ENCODE measurements around the gene GAB2.

GAB2 gene

DNA sequence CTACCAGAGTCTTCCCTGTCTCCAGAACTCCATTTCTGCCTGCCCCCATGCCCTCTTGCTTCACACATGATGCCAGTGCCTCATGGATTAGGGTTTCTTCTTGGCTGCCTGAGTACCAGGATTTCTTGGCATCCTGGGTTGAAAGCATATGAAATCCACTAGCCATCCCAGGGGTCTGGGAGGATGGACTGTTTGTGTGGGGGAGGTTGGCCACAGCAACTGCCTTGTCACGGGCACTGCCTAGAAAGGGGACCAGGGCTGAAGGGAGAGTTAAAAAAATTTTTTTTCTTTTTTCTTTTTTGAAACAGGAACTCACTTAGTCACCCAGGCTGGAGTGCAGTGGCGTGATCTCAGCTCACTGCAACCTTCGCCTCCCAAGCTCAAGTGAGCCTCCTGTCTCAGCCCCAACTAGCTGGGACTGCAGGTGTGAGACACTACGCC lies 224.7 kb downstream of the GAB2 start:
- no peaks in the 10 kb centered on the region for H3K36me3 ChIP-seq (replicated peaks)
- no peak for DNase-seq (ENCODE audit: low spot score in 2 of 2)
- in situ Hi-C loops (cut with MboI; ENCODE audit: low sequenced_read_pairs): no loop called here

DNA sequence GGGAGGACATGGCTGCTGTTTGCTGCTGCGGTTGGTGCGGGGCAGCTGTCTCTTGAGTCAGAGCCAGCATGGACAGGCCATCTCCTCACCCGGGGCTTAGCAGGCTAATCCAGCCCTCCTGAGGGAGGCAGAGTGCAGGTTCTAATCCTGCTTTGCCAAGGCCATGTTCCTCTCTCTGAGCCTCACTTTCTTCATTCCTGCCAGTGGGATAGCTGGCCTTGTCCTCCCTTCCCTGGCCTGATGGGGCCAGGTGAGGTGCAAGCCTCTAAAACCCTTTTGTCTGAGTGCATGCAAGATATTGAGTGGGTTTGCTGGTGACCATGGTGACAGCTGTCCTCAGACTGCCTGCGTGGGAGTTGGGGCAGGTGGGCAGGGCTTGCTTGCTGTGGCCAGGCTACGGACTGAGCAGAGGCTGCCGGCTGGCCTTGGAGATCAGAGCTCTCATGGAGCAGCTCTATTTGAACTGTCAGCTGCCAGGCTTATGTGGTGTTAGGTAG lies 225.3 kb downstream of the GAB2 start:
- DNase-seq (ENCODE audit: low spot score in 2 of 2): no peak
- Histone ChIP-seq H3K4me1 (peaks cover 4% of the 10 kb centered on the region), H3K36me3 (replicated peaks) (no peaks in the 10 kb centered on the region), H3K9me3 (no peaks in the 10 kb centered on the region), H3K27me3 (ENCODE audit: low read depth) (no peaks in the 10 kb centered on the region), H3K4me3 (no peak overlapping the region)
- in situ Hi-C loops (cut with MboI; ENCODE audit: low sequenced_read_pairs): no loop called here

More for the DNA sequence above, 224.7 kb downstream of the GAB2 start:
- H3K4me1 ChIP-seq: no peaks in the 10 kb centered on the region; the same call in 1 of the 2 replicates
- H3K9me3 ChIP-seq: no peaks in the 10 kb centered on the region
- no peak overlapping the region for H3K4me3 ChIP-seq
- no peaks in the 10 kb centered on the region for H3K27me3 ChIP-seq (ENCODE audit: low read depth)

DNA sequence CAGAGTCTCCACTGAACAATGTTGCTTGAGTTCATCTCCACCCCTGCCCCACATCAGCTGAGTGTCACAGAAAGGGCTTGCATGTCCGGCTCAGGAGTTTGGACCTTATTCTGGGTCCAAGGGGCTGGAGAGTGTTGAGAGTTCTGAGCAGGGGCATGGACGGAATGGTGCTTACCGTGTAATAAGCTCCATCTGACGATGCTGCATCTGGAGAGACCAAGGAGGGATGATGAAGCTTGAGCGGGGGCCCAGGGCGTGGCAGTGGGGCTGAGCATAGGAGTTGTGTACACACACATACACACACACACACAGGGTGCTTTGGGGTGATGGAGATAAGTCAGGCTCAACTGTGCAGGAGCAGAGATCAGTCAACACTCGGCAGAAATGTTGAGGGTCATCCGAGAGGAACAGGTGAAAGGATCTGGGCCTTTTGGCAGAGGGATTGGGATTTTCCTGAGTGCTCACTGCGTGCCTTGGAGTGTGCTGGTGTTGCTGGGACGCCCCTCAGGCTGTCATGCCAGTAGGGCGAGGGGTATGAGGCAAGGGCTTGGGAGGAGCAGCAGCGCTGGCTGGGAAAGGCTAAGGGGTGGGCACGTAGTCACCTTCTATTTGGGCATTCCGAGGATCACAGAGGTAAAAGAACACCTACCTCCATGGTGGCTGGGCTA lies 226.6 kb downstream of the GAB2 start:
- Histone ChIP-seq H3K4me1 (peaks cover 4% of the 10 kb centered on the region), H3K27me3 (ENCODE audit: low read depth) (no peaks in the 10 kb centered on the region), H3K36me3 (replicated peaks) (no peaks in the 10 kb centered on the region), H3K9me3 (no peaks in the 10 kb centered on the region), H3K4me3 (no peak overlapping the region)
- in situ Hi-C loops (cut with MboI; ENCODE audit: low sequenced_read_pairs): no loop called here
- DNase-seq (ENCODE audit: low spot score in 2 of 2): no peak

DNA sequence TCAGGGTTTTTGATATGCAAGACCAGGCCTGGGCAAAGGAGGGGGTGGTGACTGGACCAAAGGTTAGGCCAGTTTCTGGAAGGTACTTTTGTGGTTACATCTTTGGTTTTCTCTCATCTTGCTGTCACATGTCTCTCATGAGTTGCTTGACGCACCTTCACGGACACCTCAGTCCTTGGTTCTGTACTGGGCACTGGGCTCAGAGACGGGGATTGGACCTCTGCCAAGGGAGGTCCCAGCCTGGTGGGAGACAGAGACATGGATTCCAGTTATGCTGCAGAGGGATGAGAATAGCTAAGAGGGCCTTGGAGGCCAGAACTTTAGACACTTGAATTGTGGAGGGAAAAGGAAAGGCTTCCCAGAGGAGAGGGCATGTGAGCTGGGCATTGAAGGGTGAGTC lies 227.2 kb downstream of the GAB2 start:
- in situ Hi-C loops (cut with MboI; ENCODE audit: low sequenced_read_pairs): no loop called here
- Histone ChIP-seq H3K4me1 (peaks cover 4% of the 10 kb centered on the region), H3K36me3 (replicated peaks) (no peaks in the 10 kb centered on the region), H3K9me3 (no peaks in the 10 kb centered on the region), H3K27me3 (ENCODE audit: low read depth) (no peaks in the 10 kb centered on the region), H3K4me3 (no peak overlapping the region)
- no peak for DNase-seq (ENCODE audit: low spot score in 2 of 2)

DNA sequence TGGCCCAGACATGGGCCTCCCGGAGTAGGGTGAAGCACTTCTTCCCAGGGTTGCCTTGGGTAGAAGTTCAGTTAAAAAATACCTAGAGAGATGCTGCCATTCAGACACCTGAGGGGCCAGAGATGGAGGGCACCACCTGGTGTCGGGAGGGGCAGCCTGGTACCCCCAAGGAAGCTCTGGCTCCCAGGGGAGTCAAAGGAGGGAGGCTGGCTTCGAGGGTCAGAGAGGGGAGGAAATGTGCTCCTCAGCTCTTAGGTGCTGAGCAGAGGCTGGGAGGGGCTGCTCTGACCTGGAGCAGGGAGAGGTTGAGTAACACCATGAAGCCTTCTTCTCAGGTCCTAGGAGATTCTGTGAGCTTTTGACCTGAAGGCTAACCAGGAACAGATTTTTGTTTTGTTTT lies 227.8 kb downstream of the GAB2 start:
- no peaks in the 10 kb centered on the region for H3K27me3 ChIP-seq (ENCODE audit: low read depth)
- no peaks in the 10 kb centered on the region for H3K36me3 ChIP-seq (replicated peaks)
- in situ Hi-C loops (cut with MboI; ENCODE audit: low sequenced_read_pairs): no loop called here
- DNase-seq (ENCODE audit: low spot score in 2 of 2): no peak
- peaks cover 4% of the 10 kb centered on the region for H3K4me1 ChIP-seq
- H3K9me3 ChIP-seq: no peaks in the 10 kb centered on the region
- H3K4me3 ChIP-seq: peak overlapping the region; percentile 82

DNA sequence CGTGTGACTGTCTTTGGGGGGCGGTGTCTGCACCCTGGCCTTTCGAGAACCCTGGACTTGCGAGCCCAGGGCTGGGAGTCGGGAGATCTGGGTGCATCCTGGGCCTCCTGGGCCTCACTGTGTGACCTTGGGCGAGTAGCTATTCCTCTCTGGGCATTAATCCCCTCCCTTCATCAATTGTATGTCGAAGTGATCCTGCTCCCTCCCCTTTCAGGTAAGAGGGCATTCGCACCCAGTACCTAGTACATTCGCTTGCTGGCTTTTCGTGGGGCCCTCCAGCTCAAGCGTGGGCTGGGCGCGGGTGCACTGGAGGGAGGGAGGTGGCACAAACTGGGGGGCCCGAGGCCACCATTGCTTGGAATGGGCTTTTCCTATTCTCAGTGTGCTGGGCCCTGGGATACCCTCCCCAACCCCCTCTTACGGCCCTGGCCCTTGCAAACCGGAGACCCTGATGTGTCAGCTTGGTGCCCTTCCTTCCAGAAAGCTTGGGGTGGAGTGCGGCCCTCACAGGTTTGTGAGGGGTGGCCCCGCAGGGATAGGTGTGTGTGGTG lies 228.4 kb downstream of the GAB2 start:
- Histone ChIP-seq H3K4me3 (peak overlapping the region; percentile 82), H3K27me3 (ENCODE audit: low read depth) (no peaks in the 10 kb centered on the region), H3K36me3 (replicated peaks) (no peaks in the 10 kb centered on the region), H3K4me1 (peaks cover 4% of the 10 kb centered on the region), H3K9me3 (no peaks in the 10 kb centered on the region)
- in situ Hi-C loops (cut with MboI; ENCODE audit: low sequenced_read_pairs): no loop called here
- no peak for DNase-seq (ENCODE audit: low spot score in 2 of 2)

DNA sequence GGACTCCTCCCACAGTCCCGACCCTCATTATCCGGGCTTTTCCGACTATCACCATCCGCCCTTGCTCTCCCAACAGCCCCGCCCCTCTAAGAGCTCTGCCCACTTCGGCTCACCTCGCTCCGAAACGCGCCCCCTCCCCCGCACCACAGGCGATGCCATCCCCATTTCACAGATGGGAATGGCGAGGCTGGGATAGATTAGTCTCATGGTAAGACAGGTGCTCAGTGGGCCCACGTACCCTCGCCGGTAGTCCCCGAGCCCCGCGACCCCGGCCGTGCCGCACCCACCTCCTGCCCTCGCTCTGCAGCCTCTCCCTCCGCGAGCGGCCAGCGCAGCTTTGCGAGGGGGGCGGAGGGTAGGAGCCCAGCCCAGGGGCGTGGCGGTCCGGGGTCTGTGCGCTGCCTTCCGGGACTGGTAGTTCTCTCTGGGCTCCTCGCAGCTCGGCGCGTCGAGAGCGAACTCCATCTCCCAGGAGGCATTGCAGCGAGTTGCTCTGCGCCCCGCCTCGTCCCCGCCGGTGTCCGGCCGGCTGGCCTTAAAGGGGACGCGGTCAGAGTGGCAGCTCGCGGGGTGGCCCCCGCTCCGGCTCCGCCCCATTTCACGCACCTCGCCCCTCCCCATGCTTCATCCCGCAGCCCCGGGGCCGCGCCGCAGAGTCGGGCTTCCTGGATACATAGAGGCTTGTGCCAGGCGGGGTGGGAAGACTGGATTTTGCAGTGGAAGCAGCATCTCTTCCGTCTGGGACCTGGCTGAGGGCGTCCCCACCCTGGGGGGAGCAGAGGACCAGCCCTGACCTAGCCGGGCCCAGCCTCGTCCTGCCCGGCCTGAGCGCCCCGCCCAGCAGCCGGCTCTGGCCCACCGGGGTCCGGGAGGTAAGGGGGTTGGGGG lies 229.1 kb downstream of the GAB2 start, which contains the start of the genes KCTD21 and USP35:
KCTD21 (minus strand) TSS at position 341 of the 888 bp plus-strand sequence. CDS start 14,072 bp downstream, outside the sequence.
USP35 (plus strand) TSS at position 634 of the 888 bp plus-strand sequence. CDS start 7,327 bp downstream, outside the sequence.
- in situ Hi-C loops (cut with MboI; ENCODE audit: low sequenced_read_pairs): no loop called here
- Histone ChIP-seq H3K27me3 (ENCODE audit: low read depth) (no peaks in the 10 kb centered on the region), H3K36me3 (replicated peaks) (no peaks in the 10 kb centered on the region), H3K9me3 (no peaks in the 10 kb centered on the region), H3K4me3 (peak within 1 kb of the TSS; percentile 82), H3K4me1 (peaks cover 4% of the 10 kb centered on the region)
- peak; percentile 91 to 98 for DNase-seq (ENCODE audit: low spot score in 2 of 2)

DNA sequence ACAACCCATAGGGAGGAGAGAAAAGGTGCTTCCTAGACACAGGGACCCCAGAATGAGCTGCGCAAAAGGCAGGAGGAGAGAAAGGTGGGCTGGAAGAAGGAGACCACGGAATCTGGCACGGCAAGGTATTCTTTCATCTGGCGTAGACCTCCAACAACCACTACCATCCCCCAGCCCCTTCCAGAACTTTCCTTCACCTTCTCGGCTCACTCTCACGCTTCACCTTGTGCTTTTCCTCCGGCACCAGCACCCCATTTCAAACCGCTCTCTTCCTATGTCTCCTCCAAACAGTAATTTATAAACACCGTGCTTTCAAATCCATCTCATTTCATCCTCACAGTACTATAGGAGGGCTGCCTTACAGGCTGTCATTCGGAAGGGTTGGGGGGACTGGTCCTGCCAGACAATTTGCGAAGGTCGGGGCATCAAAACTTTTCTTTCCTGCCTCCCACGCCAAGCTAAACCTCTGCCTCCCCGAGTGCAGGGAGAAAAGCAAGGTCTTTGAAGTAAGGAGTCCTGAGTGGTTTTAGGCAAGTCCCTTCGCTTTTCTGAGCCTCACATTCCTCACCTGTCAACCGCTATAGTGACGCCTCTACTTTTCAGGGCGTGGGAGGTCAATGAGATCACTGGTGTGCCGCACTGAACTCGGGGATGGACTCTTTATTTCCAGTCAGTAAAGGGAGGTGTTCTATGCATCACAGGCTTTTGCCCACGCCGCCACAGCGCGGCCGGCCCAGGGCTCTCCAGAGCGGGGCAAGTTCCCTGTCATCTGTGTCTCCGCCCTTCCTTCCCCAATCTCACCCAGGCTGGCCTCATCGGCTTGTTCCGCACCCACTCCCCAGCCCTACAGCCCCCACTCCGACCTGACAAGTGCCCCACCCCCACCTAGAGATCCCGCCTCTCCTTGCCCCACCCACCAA lies 230.0 kb downstream of the GAB2 start:
- Histone ChIP-seq H3K4me1 (peaks cover 4% of the 10 kb centered on the region), H3K4me3 (peak overlapping the region; percentile 82), H3K36me3 (replicated peaks) (no peaks in the 10 kb centered on the region), H3K27me3 (ENCODE audit: low read depth) (no peaks in the 10 kb centered on the region), H3K9me3 (no peaks in the 10 kb centered on the region)
- in situ Hi-C loops (cut with MboI; ENCODE audit: low sequenced_read_pairs): no loop called here
- DNase-seq (ENCODE audit: low spot score in 2 of 2): no peak

DNA sequence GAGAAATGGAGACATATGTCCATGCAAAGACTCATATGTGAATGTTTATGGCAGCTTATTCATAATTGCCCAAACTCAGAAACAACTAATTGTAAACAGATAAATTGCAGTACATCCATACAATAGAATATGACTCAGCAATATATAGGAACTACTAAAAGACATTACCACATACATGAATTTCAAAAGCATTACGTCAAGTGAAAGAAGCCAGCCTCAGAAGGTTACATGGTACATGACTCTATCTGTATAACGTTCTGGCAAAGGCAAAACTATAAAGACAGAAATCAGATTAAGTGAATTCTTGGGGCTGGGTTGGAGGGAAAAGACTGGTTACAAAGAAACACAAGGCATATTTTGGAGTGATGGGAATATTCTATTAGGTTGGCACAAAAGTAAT lies 236.4 kb downstream of the GAB2 start:
- Histone ChIP-seq H3K9me3 (no peaks in the 10 kb centered on the region), H3K36me3 (replicated peaks) (no peaks in the 10 kb centered on the region), H3K4me1 (no peaks in the 10 kb centered on the region), H3K4me3 (no peak overlapping the region), H3K27me3 (ENCODE audit: low read depth) (no peaks in the 10 kb centered on the region)
- in situ Hi-C loops (cut with MboI; ENCODE audit: low sequenced_read_pairs): no loop called here
- no peak for DNase-seq (ENCODE audit: low spot score in 2 of 2)

DNA sequence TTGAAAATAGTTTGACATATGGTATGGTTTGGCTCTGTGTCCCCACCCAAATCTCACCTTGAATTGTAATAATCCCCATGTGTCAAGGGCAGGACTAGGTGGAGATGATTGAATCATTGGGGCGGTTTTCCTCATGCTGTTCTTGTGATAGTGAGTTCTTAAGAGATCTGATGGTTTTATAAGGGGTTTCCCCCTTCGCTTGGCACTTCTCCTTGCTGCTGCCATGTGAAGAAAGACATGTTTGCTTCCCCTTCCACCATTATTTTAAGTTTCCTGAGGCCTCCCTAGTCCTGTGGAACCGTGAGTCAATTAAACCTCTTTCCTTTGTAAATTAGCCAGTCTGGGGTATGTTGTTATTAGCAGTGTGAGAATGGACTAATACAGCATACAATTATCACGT lies 236.9 kb downstream of the GAB2 start:
- no peaks in the 10 kb centered on the region for H3K4me1 ChIP-seq
- no peak overlapping the region for H3K4me3 ChIP-seq
- H3K9me3 ChIP-seq: no peaks in the 10 kb centered on the region
- H3K36me3 ChIP-seq (replicated peaks): no peaks in the 10 kb centered on the region
- no peaks in the 10 kb centered on the region for H3K27me3 ChIP-seq (ENCODE audit: low read depth)
- no peak for DNase-seq (ENCODE audit: low spot score in 2 of 2)
- in situ Hi-C loops (cut with MboI; ENCODE audit: low sequenced_read_pairs): no loop called here

DNA sequence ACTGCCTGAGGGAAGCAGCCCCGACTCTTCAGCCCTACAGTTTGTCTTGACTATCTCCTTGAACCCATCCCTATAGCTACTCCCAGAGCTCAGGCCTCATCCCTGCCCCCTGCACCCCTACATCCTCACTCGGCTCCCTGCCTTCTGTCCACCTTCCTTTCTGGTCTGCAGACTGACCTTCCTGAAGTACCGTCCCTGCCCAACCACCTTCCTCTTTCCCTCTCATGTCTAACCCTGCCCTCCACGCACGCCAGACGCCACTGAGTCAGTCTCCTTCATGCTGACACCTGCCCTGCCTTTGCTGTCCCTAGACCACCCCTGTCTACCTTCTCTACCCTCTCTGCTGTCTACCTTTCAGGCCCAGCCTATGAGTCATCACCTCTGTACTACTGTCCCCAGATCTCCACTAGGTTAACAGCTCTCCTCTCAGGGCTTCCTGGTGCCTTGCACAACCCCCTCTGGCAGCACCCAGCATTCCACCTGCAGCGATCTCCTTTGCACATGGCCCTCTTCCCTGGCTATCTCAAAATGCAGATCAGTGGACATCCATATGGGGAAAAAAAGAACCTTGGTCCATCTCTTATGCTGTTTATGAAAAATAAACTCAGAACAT lies 238.1 kb downstream of the GAB2 start:
- Histone ChIP-seq H3K4me3 (no peak overlapping the region), H3K4me1 (no peaks in the 10 kb centered on the region), H3K27me3 (ENCODE audit: low read depth) (no peaks in the 10 kb centered on the region), H3K9me3 (no peaks in the 10 kb centered on the region), H3K36me3 (replicated peaks) (no peaks in the 10 kb centered on the region)
- in situ Hi-C loops (cut with MboI; ENCODE audit: low sequenced_read_pairs): no loop called here
- no peak for DNase-seq (ENCODE audit: low spot score in 2 of 2)

DNA sequence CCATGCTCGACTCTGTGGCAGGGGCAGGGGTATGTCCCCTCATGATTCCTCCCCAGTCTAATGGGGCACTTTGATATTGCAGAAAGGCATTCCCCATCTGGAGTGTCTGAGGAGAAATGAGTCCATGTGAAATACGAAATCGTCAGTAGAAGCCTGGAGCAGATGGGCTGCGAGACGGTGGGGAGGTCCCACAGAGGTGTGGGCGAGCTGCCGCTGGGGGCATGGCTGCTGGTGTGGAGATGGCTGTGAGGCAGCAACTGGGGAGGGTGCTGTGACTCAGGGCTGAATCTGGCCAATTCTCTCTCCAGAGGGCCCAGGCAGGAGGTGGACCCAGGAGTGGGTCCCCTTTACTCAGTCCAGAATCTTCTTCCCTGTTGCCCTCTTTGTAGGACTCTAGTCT lies 240.4 kb downstream of the GAB2 start:
- in situ Hi-C loops (cut with MboI; ENCODE audit: low sequenced_read_pairs): no loop called here
- no peaks in the 10 kb centered on the region for H3K4me1 ChIP-seq
- no peaks in the 10 kb centered on the region for H3K9me3 ChIP-seq

More for the DNA sequence above, 240.4 kb downstream of the GAB2 start:
- H3K4me3 ChIP-seq: no peak overlapping the region
- H3K27me3 ChIP-seq (ENCODE audit: low read depth): no peaks in the 10 kb centered on the region
- no peaks in the 10 kb centered on the region for H3K36me3 ChIP-seq (replicated peaks)
- DNase-seq (ENCODE audit: low spot score in 2 of 2): no peak
